ENCODE results near the gene CFAP251. TPM values are rescaled to one million over a fixed set of nuclear protein-coding genes. Genes with fewer than 3 reads are reported as not detected.
"Not testable (repeated sequence)": the region's sequence is repeated elsewhere in the genome, so short reads cannot be mapped to it uniquely, and the experiment has no call there.

Gene CFAP251
- total and polyA plus RNA-seq, 10 of the 15 experiments (the other 5 are each of a cell fraction or from before 2014, with no cell fraction given), result 0.10 to 0.97 (median 0.64) TPM

DNA sequence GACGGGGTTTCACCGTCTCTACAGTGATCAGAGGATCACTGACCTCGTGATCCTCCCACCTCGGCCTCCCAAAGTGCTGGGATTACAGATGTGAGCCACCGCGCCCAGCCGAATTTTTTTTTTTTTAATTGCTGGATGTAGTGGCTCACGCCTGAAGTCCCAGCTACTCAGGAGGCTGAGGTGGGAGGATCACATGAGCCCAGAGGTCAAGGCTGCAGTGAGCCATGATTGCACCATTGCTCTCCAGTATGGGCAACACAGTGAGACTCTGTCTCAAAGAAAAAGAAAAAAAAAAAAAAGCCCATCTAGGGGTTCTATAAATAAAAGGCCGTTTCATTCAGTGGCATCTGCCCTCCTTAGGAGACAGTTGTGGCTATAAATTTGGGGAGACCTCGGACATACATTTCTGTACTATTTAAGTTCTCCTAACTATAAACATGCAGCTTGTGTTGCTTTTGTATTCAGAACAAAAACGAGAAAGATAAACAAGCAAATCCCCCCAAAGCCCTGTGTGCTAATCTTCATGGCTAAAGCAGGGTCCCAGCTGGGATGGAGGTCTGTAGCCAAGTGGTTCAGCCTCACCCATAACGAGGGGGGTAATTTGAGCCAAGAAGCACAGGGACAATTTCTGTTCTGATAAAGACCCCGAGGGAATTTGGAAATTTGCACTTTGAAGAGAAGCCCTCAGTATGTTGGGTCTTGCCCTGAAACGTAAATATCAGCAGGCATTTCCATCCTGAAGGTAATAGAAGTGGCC is 68.3 kb downstream of the CFAP251 start:
- no peaks in the 10 kb centered on the region for H3K36me3 ChIP-seq (ENCODE audit: control insufficient read depth in 2 of 2, insufficient read depth in 2 of 2, low read length in 1 of 2)
- no peak overlapping the region for H3K4me2 ChIP-seq (ENCODE audit: control insufficient read depth, insufficient read depth)
- SMC1A ChIA-PET (ENCODE audit: uncharacterized antibody, unreplicated experiment), result no interaction called here
- no peaks in the 10 kb centered on the region for H4K20me1 ChIP-seq (ENCODE audit: control insufficient read depth, insufficient read depth)
- in situ Hi-C loops (cut with MboI), result no loop called here
- no peaks in the 10 kb centered on the region for H3K9me3 ChIP-seq (replicated peaks; ENCODE audit: control insufficient read depth, insufficient read depth, low read length)
- POLR2A ChIA-PET, result interaction anchor here (0.5 kb wide), 1 partner anchor 34 kb away, joined by 4 read pairs; no protein-coding TSS in a partner anchor
- no peak overlapping the region for H3K4me3 ChIP-seq
- no peaks in the 10 kb centered on the region for H3K79me2 ChIP-seq (ENCODE audit: control insufficient read depth, insufficient read depth, low read length)
- TF ChIP-seq MAX (IDR thresholded peaks at IDR 0.05; ENCODE audit: low read depth, low read length) (no peak), CREB1 (IDR thresholded peaks at IDR 0.05; ENCODE audit: low read depth) (no peak), RAD51 (IDR thresholded peaks at IDR 0.05) (no peak), EED (IDR thresholded peaks at IDR 0.05; ENCODE audit: low read depth) (no peak), ZNF622 (IDR thresholded peaks at IDR 0.05) (no peak), BCL11A (IDR thresholded peaks at IDR 0.05; ENCODE audit: low read depth, low read length) (no peak), CEBPB (IDR thresholded peaks at IDR 0.05; ENCODE audit: borderline replicate concordance in 1 of 2, low read depth in 2 of 2, low read length in 2 of 2) (no peak), KAT2A (conservative IDR thresholded peaks at IDR 0.05; ENCODE audit: control insufficient read depth, low read depth, low read length) (no peak), TCF12 (IDR thresholded peaks at IDR 0.05; ENCODE audit: low read depth, low read length) (no peak), RCOR1 (conservative IDR thresholded peaks at IDR 0.05; ENCODE audit: low read depth, low read length) (no peak), BRCA1 (IDR thresholded peaks at IDR 0.05; ENCODE audit: low read depth, low read length) (no peak), HDAC6 (IDR thresholded peaks at IDR 0.05; ENCODE audit: unreplicated experiment) (no peak), KDM1A (IDR thresholded peaks at IDR 0.05; ENCODE audit: borderline replicate concordance) (no peak), POLR2A (IDR thresholded peaks at IDR 0.05; ENCODE audit: low read depth, low read length) (no peak)
- intact Hi-C loops (cut with micrococcal nuclease; ENCODE audit: unreplicated experiment), result no loop called here
- no peak for ATAC-seq
- no TSS peak for BruUV-seq (replicated peaks)
- H3K27ac ChIP-seq (ENCODE audit: control insufficient read depth, insufficient read depth), result no peak overlapping the region
- 64% methylated on average over 14 of the region's 14 CpGs for WGBS (ENCODE audit: insufficient coverage, insufficient replicate concordance, low lambda C conversion rate, missing lambda C conversion rate)
- CTCF ChIA-PET, result interaction anchor here (0.7 to 0.8 kb wide), 2 partner anchors 20 to 289 kb away, joined by 3 read pairs; no protein-coding TSS in a partner anchor
- H3K27me3 ChIP-seq (replicated peaks in 1 of 2; ENCODE audit: control insufficient read depth in 2 of 2, insufficient read depth in 2 of 2, low read length in 1 of 2), result no peaks in the 10 kb centered on the region
- RAD21 ChIA-PET (ENCODE audit: unreplicated experiment), result no interaction called here
- peaks cover 28% of the 10 kb centered on the region for H3K4me1 ChIP-seq (ENCODE audit: control insufficient read depth, insufficient read depth, low read length)
- no peak for FAIRE-seq
- no peak overlapping the region for H2AFZ ChIP-seq (ENCODE audit: control insufficient read depth, low read depth, low read length)
- H3K9ac ChIP-seq (ENCODE audit: control insufficient read depth, insufficient read depth, low read length), result no peak overlapping the region
- DNase-seq (ENCODE audit: low read depth, low spot score), result no peak

GRCh38 chr12:121988519-121988918 is 70.1 kb downstream of the CFAP251 start:
- in situ Hi-C loops (cut with MboI); FAIRE-seq; H3K27ac ChIP-seq (ENCODE audit: control insufficient read depth, insufficient read depth); ATAC-seq; H3K79me2 ChIP-seq (ENCODE audit: control insufficient read depth, insufficient read depth, low read length); intact Hi-C loops (cut with micrococcal nuclease; ENCODE audit: unreplicated experiment); RAD21 ChIA-PET (ENCODE audit: unreplicated experiment); DNase-seq (ENCODE audit: low read depth, low spot score); H3K9me3 ChIP-seq (replicated peaks; ENCODE audit: control insufficient read depth, insufficient read depth, low read length); H3K27me3 ChIP-seq (replicated peaks in 1 of 2; ENCODE audit: control insufficient read depth in 2 of 2, insufficient read depth in 2 of 2, low read length in 1 of 2); H3K9ac ChIP-seq (ENCODE audit: control insufficient read depth, insufficient read depth, low read length); H3K36me3 ChIP-seq (ENCODE audit: control insufficient read depth in 2 of 2, insufficient read depth in 2 of 2, low read length in 1 of 2); BruUV-seq (replicated peaks); H4K20me1 ChIP-seq (ENCODE audit: control insufficient read depth, insufficient read depth); H2AFZ ChIP-seq (ENCODE audit: control insufficient read depth, low read depth, low read length); H3K4me2 ChIP-seq (ENCODE audit: control insufficient read depth, insufficient read depth); POLR2A ChIA-PET; H3K4me3 ChIP-seq: not testable (repeated sequence)
- 79% methylated on average over 7 of the region's 10 CpGs for WGBS (ENCODE audit: insufficient coverage, insufficient replicate concordance, low lambda C conversion rate, missing lambda C conversion rate)
- peaks cover 27% of the 10 kb centered on the region for H3K4me1 ChIP-seq (ENCODE audit: control insufficient read depth, insufficient read depth, low read length)
- ChIA-PET SMC1A (ENCODE audit: uncharacterized antibody, unreplicated experiment) (interaction anchor here (0.9 kb wide), 1 partner anchor 9 kb away, joined by 3 read pairs; no protein-coding TSS in a partner anchor), CTCF (interaction anchor here (0.7 kb wide), 2 partner anchors 36 to 173 kb away, joined by 3 to 4 read pairs; no protein-coding TSS in a partner anchor)

All from GM12878 (cell line).